DOHH2 (cell line): Measurements from ENCODE around the gene TSPAN5.

Experiments used
- EZH2phosphoT487 ChIP-seq: fragments of 200-600 bp; sonication (generic); IDR thresholded peaks from 2 replicates; pipeline ENCODE4 v1.6.1; 2017; ENCODE audit warnings: borderline replicate concordance, mild to moderate bottlenecking, antibody characterized with exemption, low read length, moderate library complexity, mixed read lengths
- TF ChIP-seq, protein P1 (sequence below): fragments of 200-600 bp; sonication (generic); IDR thresholded peaks from one replicate; pipeline ENCODE4 v1.5.1; 2014; ENCODE audit warnings: antibody characterized with exemption, mild to moderate bottlenecking, low read depth, low read length; ENCODE audit not compliant: poor library complexity, severe bottlenecking

DNA sequence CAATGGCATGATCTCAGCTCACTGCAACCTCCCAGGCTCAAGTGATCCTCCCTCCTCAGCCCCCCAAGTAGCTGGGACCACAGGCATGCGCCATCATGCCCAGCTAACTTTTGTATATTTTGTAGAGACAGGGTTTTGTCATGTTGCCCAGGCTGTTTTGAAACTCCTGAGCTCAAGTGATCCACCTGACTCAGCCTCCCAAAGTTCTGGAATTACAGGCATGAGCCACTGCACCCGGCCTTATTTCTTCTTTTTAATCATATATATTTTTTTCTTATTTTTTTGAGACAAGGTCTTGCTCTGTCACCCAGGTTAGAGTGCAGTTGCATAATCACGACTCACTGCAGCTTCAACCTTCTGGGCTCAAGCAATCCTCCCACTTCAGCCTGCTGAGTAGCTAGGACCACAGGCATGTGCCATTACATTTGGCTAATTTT, 184.0 kb downstream of the TSPAN5 start:
- TF ChIP-seq, protein P1, sequence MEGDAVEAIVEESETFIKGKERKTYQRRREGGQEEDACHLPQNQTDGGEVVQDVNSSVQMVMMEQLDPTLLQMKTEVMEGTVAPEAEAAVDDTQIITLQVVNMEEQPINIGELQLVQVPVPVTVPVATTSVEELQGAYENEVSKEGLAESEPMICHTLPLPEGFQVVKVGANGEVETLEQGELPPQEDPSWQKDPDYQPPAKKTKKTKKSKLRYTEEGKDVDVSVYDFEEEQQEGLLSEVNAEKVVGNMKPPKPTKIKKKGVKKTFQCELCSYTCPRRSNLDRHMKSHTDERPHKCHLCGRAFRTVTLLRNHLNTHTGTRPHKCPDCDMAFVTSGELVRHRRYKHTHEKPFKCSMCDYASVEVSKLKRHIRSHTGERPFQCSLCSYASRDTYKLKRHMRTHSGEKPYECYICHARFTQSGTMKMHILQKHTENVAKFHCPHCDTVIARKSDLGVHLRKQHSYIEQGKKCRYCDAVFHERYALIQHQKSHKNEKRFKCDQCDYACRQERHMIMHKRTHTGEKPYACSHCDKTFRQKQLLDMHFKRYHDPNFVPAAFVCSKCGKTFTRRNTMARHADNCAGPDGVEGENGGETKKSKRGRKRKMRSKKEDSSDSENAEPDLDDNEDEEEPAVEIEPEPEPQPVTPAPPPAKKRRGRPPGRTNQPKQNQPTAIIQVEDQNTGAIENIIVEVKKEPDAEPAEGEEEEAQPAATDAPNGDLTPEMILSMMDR, result no peak
- TF ChIP-seq EZH2phosphoT487, result no peak
